H1 (cell line): ENCODE results near the gene EEPD1. TPM values are rescaled to one million over a fixed set of nuclear protein-coding genes. Genes with fewer than 3 reads are reported as not detected.

ENCODE experiments used
- CHD7 ChIP-seq: fragments of 300-600 bp; sonication (generic); IDR thresholded peaks from 2 replicates; pipeline ENCODE4 v1.7.1; 2012; ENCODE audit warnings: low read length, moderate library complexity, mild to moderate bottlenecking, inconsistent platforms; ENCODE audit not compliant: insufficient replicate concordance
- polyA plus RNA-seq, 7 experiments: library from polyadenylated mRNA; depleted of rRNA in 3 of 7; stranded (reverse) in 5 of 7; unstranded in 2 of 7; fragments of >200 nt in 5 of 7; fragments of 200-250 nt in 2 of 7; gene quantifications; 1 replicate in 5 of 7; 2 replicates in 1 of 7; 4 replicates in 1 of 7; pipeline versions ENCODE4 v1.2.1 to v1.2.3, GENCODE V29; 2011 to 2013; ENCODE audit warnings: missing spikeins in 2 of 7, mixed read lengths in 2 of 7
- total RNA-seq: library from RNA; stranded (reverse); fragmentation: NEBNext Ultra II Directional; extraction: Animal tissue kit (Norgen Biotek cat#: 25700); gene quantifications from 2 replicates; pipeline ENCODE4 v1.2.1, GENCODE V29; 2021

The EEPD1 gene
- total and polyA plus RNA-seq, 2 of the 8 experiments (the other 6 are each of a cell fraction or from before 2014, with no cell fraction given), result 3.1 to 7.8 TPM

GRCh38 chr7:36223851-36224250, 70.8 kb downstream of the EEPD1 start (continued):
- no peak for TF ChIP-seq CHD7
